Upper lobe of left lung (tissue), 4 donors: ENCODE results near the gene RAP1GDS1.

Experiments
- POLR2A ChIP-seq, 4 donors: fragments of 450-650 bp; IDR thresholded peaks; one replicate each; pipeline ENCODE4 v1.5.1; 2016 to 2017; ENCODE audit warnings: antibody characterized with exemption in 4 of 4, mild to moderate bottlenecking in 2 of 4
- TF ChIP-seq, protein P1 (sequence below), 6 experiments: fragments of 450-650 bp in 4 of 6; fragments of 200-600 bp in 2 of 6; sonication (generic) in 2 of 6; IDR thresholded peaks; one replicate each; pipeline ENCODE4 v1.5.1; 2016 to 2019; ENCODE audit warnings: antibody characterized with exemption in 6 of 6

DNA sequence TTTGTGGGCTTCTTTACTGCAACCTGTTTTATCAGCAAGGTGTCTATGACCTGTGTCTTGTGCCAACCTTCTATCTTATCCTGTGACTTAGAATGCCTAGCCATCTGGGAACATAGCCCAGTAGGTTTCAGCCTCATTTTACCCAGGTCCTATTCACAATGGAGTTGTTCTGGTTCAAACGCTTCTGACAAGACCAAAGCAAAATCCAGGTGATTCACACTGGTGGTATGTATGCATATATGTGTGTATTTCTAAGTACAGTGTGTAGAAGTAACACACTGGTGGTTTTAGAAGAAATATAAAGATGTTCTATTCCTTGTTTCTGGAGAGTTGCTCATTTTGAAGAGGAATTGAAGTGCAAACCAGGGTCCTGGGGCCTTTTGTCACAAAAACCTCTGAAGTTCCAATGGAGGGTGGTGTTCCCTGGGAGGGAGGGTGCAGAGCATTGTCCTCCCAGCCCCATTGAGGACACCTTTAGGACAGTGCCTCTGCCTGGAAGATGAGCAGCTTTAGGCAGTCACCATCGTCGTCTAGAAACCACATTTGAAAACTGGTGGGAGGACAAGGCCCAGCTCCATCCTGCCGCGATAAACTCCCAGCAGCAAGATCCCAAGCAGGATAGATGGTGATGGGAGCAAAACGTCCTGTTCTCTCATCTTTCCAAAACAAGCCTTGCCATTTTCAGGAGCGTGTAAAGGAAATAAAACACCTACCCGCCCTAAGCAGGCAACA is 205.8 kb downstream of the RAP1GDS1 start:
- no peak for TF ChIP-seq POLR2A (IDR thresholded peaks at IDR 0.05)
- TF ChIP-seq, protein P1, sequence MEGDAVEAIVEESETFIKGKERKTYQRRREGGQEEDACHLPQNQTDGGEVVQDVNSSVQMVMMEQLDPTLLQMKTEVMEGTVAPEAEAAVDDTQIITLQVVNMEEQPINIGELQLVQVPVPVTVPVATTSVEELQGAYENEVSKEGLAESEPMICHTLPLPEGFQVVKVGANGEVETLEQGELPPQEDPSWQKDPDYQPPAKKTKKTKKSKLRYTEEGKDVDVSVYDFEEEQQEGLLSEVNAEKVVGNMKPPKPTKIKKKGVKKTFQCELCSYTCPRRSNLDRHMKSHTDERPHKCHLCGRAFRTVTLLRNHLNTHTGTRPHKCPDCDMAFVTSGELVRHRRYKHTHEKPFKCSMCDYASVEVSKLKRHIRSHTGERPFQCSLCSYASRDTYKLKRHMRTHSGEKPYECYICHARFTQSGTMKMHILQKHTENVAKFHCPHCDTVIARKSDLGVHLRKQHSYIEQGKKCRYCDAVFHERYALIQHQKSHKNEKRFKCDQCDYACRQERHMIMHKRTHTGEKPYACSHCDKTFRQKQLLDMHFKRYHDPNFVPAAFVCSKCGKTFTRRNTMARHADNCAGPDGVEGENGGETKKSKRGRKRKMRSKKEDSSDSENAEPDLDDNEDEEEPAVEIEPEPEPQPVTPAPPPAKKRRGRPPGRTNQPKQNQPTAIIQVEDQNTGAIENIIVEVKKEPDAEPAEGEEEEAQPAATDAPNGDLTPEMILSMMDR (IDR thresholded peaks at IDR 0.05): no peak
